Measurements from ENCODE around the gene SNED1. TPM values are rescaled to one million over a fixed set of nuclear protein-coding genes. Genes with fewer than 3 reads are reported as not detected.

SNED1 gene
- total RNA-seq, 4 donors from 2014 or later: 9.0 to 18.4 (median 17.1) TPM

DNA sequence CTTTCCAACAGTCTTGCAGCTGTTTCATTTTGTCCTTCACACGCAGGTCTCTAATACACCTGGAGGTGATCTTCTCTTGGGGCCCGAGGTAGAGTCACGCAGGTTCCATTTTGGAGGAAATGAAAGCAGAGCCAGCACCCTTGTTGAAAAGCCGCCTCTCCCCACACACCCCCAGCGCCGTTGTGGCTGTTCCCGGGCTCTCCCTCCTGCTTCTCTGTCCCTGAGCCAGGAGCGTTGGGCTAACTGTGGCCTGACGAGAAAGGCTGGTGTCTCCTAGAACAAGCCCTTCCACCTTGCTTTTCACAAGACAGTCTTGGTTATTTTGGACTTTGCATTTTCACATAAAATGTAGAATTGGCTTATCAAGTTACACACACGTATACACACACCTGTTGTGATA is 16.3 kb downstream of the SNED1 start:
- no peak overlapping the region for H3K4me3 ChIP-seq (ENCODE audit: low read depth, poor library complexity, severe bottlenecking)
- no peak for TF ChIP-seq POLR2A (IDR thresholded peaks at IDR 0.05)
- TF ChIP-seq, protein P1, sequence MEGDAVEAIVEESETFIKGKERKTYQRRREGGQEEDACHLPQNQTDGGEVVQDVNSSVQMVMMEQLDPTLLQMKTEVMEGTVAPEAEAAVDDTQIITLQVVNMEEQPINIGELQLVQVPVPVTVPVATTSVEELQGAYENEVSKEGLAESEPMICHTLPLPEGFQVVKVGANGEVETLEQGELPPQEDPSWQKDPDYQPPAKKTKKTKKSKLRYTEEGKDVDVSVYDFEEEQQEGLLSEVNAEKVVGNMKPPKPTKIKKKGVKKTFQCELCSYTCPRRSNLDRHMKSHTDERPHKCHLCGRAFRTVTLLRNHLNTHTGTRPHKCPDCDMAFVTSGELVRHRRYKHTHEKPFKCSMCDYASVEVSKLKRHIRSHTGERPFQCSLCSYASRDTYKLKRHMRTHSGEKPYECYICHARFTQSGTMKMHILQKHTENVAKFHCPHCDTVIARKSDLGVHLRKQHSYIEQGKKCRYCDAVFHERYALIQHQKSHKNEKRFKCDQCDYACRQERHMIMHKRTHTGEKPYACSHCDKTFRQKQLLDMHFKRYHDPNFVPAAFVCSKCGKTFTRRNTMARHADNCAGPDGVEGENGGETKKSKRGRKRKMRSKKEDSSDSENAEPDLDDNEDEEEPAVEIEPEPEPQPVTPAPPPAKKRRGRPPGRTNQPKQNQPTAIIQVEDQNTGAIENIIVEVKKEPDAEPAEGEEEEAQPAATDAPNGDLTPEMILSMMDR (IDR thresholded peaks at IDR 0.05): no peak
- intact Hi-C loops (cut with DNase I; ENCODE audit: low total_unique reads): no loop called here
- DNase-seq (ENCODE audit: low spot score in 2 of 2): peak; percentile 9 to 52
- WGBS, 2 donors: 84 to 89% methylated on average over 10 of the region's 10 CpGs

DNA sequence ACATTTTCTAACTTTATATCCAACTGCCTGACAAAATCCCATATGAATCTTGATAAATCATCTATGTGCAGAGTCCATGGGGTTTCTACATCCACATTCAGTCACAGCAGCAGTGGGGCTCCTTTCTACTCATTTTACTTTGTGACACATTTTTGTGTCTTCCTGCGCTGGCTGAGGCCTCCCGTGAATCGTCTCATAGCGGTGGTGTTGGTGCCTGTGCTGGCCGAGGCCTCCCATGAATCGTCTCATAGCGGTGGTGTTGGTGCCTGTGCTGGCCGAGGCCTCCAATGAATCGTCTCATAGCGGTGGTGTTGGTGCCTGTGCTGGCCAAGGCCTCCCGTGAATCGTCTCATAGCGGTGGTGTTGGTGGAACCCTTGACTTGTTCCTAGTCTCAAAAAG is 17.0 kb downstream of the SNED1 start:
- intact Hi-C loops (cut with DNase I; ENCODE audit: low total_unique reads): no loop called here
- WGBS, 2 donors: 91 to 93% methylated on average over 13 of the region's 13 CpGs
- no peak overlapping the region for H3K4me3 ChIP-seq (ENCODE audit: low read depth, poor library complexity, severe bottlenecking)
- TF ChIP-seq POLR2A (IDR thresholded peaks at IDR 0.05): no peak
- TF ChIP-seq, protein P1 (IDR thresholded peaks at IDR 0.05): no peak
- DNase-seq (ENCODE audit: low spot score in 2 of 2): peak; percentile 8 to 36

DNA sequence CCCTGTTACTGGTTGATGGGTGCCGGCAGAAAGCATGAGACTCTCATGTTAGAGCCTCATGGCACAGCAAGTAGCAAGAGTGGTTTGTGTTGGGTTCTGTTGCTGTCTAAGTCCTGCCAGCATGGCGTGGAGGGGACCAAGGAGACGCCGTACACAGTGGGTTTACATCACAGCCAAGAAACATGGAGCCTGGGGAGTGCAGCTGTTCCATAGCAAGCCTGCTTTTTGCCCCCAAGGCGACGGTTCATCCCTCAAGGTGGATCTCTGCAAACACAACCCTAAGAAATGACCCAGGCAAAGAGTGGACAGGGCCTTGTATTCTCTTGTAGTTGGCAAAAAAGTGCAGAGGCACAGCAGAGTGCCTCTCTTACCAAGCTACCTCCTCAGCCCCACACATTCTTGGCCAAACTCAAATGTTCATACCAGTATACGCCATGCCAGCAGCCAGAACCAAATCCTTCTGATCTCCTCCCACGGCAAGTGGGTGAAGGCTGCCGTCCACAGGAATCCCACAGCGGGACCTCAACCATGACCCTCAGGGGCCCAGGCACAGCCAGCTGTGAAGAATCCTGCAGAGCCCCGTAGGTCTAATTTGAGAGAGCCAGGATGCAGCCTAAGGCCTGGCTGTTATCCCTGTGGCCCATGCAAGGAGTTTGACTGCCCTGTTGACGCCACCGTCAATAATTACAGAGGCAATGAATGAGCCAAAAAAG is 19.0 kb downstream of the SNED1 start:
- peak; percentile 1 to 80 for DNase-seq (ENCODE audit: low spot score in 2 of 2)
- no peak overlapping the region for H3K4me3 ChIP-seq (ENCODE audit: low read depth, poor library complexity, severe bottlenecking)
- WGBS, 2 donors: 86 to 93% methylated on average over 13 of the region's 13 CpGs
- TF ChIP-seq, protein P1 (IDR thresholded peaks at IDR 0.05): no peak
- no peak for TF ChIP-seq POLR2A (IDR thresholded peaks at IDR 0.05)
- intact Hi-C loops (cut with DNase I; ENCODE audit: low total_unique reads): no loop called here

DNA sequence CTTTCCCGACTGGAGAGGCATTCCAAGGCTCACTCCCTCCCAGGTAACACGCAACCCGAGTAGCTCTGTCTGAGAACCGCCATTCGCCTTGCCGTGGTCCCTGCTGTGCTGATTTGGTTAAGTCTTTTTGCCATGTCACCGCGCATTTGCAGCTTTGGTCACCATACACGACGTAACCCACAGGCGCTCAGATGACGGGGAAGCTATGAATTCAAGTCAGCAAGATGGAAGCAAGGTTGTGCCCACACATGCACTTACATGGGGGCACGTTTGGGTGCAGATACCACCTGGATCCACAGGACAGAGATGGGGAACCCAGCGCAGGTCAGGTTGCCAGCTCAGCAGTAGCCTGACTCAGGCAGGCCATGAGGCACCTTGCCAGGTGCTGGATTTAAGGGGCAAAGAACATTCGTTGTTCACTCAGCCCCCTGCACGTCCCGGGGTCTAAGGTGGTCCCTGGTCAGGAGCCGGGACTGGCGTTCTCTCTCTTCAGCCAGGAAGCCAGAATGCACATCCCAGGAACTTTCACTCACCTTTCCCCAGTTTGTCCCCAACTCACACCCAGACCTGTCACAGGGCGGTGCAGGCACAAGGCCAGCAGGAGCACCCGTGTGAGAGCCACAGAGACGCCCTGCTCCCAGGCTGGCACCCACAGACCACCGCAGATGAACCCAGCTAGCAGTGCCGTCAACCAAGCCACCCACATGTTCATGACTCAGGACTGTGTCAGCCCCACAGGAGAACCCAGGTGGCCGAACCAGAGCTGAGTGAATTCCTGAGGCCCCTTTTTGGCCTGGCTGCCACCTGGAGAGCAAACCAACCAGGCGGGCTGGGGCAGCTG is 19.9 kb downstream of the SNED1 start:
- intact Hi-C loops (cut with DNase I; ENCODE audit: low total_unique reads): no loop called here
- WGBS, 2 donors: 90 to 91% methylated on average over 26 of the region's 26 CpGs
- peak; percentile 9 to 76 for DNase-seq (ENCODE audit: low spot score in 2 of 2)
- TF ChIP-seq, protein P1 (IDR thresholded peaks at IDR 0.05): no peak
- TF ChIP-seq POLR2A (IDR thresholded peaks at IDR 0.05): no peak
- no peak overlapping the region for H3K4me3 ChIP-seq (ENCODE audit: low read depth, poor library complexity, severe bottlenecking)

DNA sequence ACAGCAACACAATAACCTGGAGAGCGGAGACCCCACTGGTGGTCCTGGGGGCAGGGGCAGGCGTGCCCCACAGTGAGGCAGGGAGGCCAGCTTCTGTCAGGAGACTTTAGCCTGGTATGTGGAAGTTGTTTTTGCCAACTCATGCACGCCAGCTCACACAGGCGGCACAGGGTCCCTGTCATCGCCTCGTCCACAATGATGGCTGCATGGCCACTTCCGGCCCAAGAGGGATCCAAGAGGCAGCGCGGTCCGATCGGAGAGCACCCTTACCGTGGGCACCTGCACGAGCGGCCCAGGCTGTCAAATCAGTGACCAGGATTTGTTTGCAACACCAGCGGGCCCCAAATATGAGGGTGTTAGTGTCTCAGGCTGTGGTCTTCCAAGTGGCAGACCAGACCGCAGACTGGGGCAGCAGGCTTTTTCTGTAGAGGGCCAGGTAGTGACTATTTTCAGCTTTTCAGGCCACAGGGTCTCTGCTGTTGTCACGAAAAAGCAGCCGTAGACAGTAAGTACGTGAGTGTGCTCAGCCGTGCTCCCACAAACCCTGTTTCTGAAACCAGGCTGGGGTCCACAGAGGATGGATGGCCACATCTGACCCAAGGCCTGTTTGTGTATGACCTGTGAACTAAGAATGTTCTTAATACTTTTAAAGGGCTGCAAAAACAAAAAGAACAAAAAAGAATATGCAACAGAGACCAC is 21.2 kb downstream of the SNED1 start:
- peak; percentile 7 to 64 for DNase-seq (ENCODE audit: low spot score in 2 of 2)
- no peak overlapping the region for H3K4me3 ChIP-seq (ENCODE audit: low read depth, poor library complexity, severe bottlenecking)
- 96 to 97% methylated on average over 20 of the region's 20 CpGs for WGBS, 2 donors
- TF ChIP-seq, protein P1 (IDR thresholded peaks at IDR 0.05): no peak
- TF ChIP-seq POLR2A (IDR thresholded peaks at IDR 0.05): no peak
- intact Hi-C loops (cut with DNase I; ENCODE audit: low total_unique reads): no loop called here

Data from lower leg skin (tissue), 4 donors.